NT2/D1 (cell line): ENCODE results near the gene SWT1.

Experiments used
- SUZ12 ChIP-seq: IDR thresholded peaks from 2 replicates; pipeline ENCODE4 v1.6.1; 2011; ENCODE audit not compliant: insufficient read length, insufficient read depth; ENCODE audit errors: extremely low read depth
- YY1 ChIP-seq: IDR thresholded peaks from 2 replicates; pipeline ENCODE4 v1.6.1; 2011; ENCODE audit not compliant: insufficient read length, insufficient read depth

- TF ChIP-seq YY1 (no peak), SUZ12 (no peak)
These were observed 106.3 kb downstream of the SWT1 start for GRCh38 chr1:185263292-185263691.
